GM18858 (cell line): ENCODE measurements around the gene TUBA4B.
"Not testable (repeated sequence)": the region's sequence is repeated elsewhere in the genome, so short reads cannot be mapped to it uniquely, and the experiment has no call there.

Experiments used
- ATAC-seq: cut with Tn5 transposase; IDR thresholded peaks from one replicate; pipeline ENCODE4 v1.9.1; 2021; ENCODE audit not compliant: unreplicated experiment

The TUBA4B gene

GRCh38 chr2:219312683-219313263 is 59.7 kb downstream of the TUBA4B start:
- ATAC-seq: not testable (repeated sequence)

DNA sequence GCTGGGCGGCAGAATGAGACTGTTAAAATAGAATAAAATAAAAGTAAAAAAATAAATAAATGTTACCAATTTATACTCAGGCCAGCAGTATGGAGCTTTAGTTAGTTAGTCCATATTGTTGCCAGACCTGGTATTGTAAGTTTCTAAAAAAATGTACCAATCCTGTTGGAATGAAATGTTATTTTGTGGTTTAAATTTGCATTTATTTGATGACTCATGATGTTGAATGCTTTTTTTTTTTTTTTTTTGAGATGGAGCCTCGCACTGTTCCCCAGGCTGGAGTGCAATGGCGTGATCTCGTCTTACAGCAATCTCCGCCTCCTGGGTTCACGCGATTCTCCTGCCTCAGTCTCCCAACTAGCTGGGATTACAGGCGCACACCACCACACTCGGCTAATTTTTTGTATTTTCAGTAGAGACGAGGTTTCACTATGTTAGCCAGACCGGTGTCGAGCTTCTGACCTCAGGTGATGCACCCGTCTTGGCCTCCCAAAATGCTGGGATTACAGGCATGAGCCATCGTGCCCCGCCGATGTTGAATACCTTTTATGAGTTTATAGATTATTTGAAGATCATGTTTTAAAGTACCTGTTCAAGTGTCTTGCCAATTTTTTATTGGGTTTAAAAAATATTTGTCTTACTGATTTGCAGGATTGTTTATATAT is 61.9 kb downstream of the TUBA4B start:
- ATAC-seq: no peak
